Measurements from ENCODE around the gene REP15. TPM values are rescaled to one million over a fixed set of nuclear protein-coding genes. Genes with fewer than 3 reads are reported as not detected.

REP15 gene
- total RNA-seq, 1 experiment from 2014 or later: 1.9 TPM

DNA sequence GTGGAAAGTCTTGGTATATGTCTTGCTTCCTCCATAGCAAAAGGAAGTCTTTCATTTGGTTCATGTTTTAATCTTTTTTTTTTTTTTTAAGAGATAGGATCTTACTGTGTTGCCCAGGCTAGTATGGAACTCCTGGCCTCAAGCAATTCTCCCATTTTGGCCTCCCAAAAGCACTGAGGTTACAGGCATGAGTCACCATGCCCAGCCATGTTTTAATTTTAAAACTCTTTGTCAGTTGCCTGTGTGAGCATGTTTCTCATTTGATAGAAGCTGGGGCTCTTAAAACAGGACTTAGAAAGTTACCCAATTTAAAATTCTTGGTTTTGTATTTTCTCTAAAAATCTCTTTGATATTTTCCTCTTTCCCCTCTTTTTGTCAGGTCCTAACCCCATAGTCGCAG is 45.0 kb upstream of the REP15 start:
- in situ Hi-C loops (cut with HindIII; ENCODE audit: low pct_unique_long_range_greater_than_20kb, low sequenced_read_pairs) (no loop called here), intact Hi-C loops (cut with micrococcal nuclease; ENCODE audit: unreplicated experiment) (loop anchor here (5.0 kb wide), 1 partner anchor 124 kb away; no protein-coding TSS in a partner anchor)
- no TSS peak for BruUV-seq (replicated peaks)
- Histone ChIP-seq H3K36me3 (ENCODE audit: control insufficient read depth, insufficient read depth, low read length) (no peaks in the 10 kb centered on the region), H3K27me3 (ENCODE audit: control insufficient read depth, insufficient read depth, low read length) (no peaks in the 10 kb centered on the region), H3K4me1 (ENCODE audit: control insufficient read depth, insufficient read depth, low read length) (no peaks in the 10 kb centered on the region), H3K27ac (ENCODE audit: low read length) (no peak overlapping the region), H3K9me3 (ENCODE audit: control insufficient read depth, insufficient read depth, low read depth, low read length) (no peaks in the 10 kb centered on the region), H3K4me3 (ENCODE audit: low read depth in 2 of 2, low read length in 2 of 2) (no peak overlapping the region)
- CTCF ChIA-PET: no interaction called here
- ATAC-seq (no peak), DNase-seq (ENCODE audit: low read depth, low spot score) (no peak)
- POLR2A ChIA-PET: no interaction called here
- TF ChIP-seq POLR2AphosphoS5 (IDR thresholded peaks at IDR 0.05; ENCODE audit: low read depth, low read length) (no peak), TCF7L2 (IDR thresholded peaks at IDR 0.05; ENCODE audit: low read depth, low read length) (no peak), REST (IDR thresholded peaks at IDR 0.05; ENCODE audit: insufficient read depth in 1 of 2, low read depth in 2 of 2, low read length in 1 of 2) (no peak), SIN3A (IDR thresholded peaks at IDR 0.05; ENCODE audit: borderline replicate concordance, insufficient read depth, low read depth, low read length) (no peak)
- TF ChIP-seq, protein P1, sequence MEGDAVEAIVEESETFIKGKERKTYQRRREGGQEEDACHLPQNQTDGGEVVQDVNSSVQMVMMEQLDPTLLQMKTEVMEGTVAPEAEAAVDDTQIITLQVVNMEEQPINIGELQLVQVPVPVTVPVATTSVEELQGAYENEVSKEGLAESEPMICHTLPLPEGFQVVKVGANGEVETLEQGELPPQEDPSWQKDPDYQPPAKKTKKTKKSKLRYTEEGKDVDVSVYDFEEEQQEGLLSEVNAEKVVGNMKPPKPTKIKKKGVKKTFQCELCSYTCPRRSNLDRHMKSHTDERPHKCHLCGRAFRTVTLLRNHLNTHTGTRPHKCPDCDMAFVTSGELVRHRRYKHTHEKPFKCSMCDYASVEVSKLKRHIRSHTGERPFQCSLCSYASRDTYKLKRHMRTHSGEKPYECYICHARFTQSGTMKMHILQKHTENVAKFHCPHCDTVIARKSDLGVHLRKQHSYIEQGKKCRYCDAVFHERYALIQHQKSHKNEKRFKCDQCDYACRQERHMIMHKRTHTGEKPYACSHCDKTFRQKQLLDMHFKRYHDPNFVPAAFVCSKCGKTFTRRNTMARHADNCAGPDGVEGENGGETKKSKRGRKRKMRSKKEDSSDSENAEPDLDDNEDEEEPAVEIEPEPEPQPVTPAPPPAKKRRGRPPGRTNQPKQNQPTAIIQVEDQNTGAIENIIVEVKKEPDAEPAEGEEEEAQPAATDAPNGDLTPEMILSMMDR (IDR thresholded peaks at IDR 0.05): no peak

DNA sequence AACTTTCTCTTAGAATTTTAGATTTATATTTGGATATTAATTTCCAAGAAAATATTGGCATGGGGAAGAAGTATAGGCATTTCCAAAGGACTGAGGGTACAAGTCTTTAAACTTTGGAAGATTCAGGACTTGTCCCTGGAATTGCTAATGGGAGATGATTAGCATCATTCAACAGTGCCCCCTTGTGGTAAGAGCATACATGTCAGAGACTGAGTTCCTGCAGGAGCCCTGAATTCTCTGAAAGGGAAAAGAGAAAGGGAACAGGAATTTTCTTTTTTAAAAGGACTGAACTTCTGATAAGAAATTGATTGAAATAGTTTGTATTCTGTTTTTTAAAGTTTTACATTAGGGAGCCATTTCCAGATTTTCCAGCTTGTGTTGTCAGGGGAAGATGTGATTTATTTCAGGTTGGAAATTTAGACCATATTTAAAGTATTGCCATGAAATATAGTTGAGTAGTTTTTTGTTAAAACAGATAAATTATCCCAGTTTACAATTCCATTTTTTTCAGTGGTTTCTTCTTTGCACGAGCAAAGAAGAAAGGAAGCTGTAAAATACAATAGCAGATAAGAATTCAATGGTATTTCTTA is 44.0 kb upstream of the REP15 start:
- no peak overlapping the region for H3K27ac ChIP-seq (ENCODE audit: low read length)

More for the DNA sequence above, 44.0 kb upstream of the REP15 start:
- TF ChIP-seq POLR2AphosphoS5 (IDR thresholded peaks at IDR 0.05; ENCODE audit: low read depth, low read length): no peak
- TF ChIP-seq REST (IDR thresholded peaks at IDR 0.05; ENCODE audit: insufficient read depth in 1 of 2, low read depth in 2 of 2, low read length in 1 of 2): no peak
- no peak for TF ChIP-seq SIN3A (IDR thresholded peaks at IDR 0.05; ENCODE audit: borderline replicate concordance, insufficient read depth, low read depth, low read length)
- TF ChIP-seq, protein P1 (IDR thresholded peaks at IDR 0.05): peak; percentile 87; the same call in 1 of the 2 replicates
- POLR2A ChIA-PET: interaction anchor here (0.6 kb wide), 1 partner anchor 955 kb away, joined by 3 read pairs; no protein-coding TSS in a partner anchor
- intact Hi-C loops (cut with micrococcal nuclease; ENCODE audit: unreplicated experiment) (loop anchor here (1.0 to 5.0 kb wide), 3 partner anchors 125 to 228 kb away; no protein-coding TSS in a partner anchor), in situ Hi-C loops (cut with HindIII; ENCODE audit: low pct_unique_long_range_greater_than_20kb, low sequenced_read_pairs) (no loop called here)
- CTCF ChIA-PET: no interaction called here
- no TSS peak for BruUV-seq (replicated peaks)
- ATAC-seq: peak; percentile 95
- no peaks in the 10 kb centered on the region for H3K9me3 ChIP-seq (ENCODE audit: control insufficient read depth, insufficient read depth, low read depth, low read length)
- DNase-seq (ENCODE audit: low read depth, low spot score): peak; percentile 69
- H3K4me1 ChIP-seq (ENCODE audit: control insufficient read depth, insufficient read depth, low read length): no peaks in the 10 kb centered on the region
- no peaks in the 10 kb centered on the region for H3K27me3 ChIP-seq (ENCODE audit: control insufficient read depth, insufficient read depth, low read length)
- no peaks in the 10 kb centered on the region for H3K36me3 ChIP-seq (ENCODE audit: control insufficient read depth, insufficient read depth, low read length)
- no peak overlapping the region for H3K4me3 ChIP-seq (ENCODE audit: low read depth in 2 of 2, low read length in 2 of 2)

Measured in Panc1 (cell line).